A549 (cell line): ENCODE results near the gene BNC2. TPM values are rescaled to one million over a fixed set of nuclear protein-coding genes. Genes with fewer than 3 reads are reported as not detected.

Source experiments
- ATAC-seq, 2 experiments: fragments of 200-7000 bp in 1 of 2; fragments of >200 bp in 1 of 2; cut with Nextera tagmentation in 1 of 2; cut with Tn5 transposase in 1 of 2; 3 replicates each; pipeline versions ENCODE4 v1.8.0 to v1.9.1; 2018 to 2020; ENCODE audit warnings: mild to moderate bottlenecking in 1 of 2, moderate library complexity in 1 of 2
- CTCF ChIA-PET: fragments of 300-600 bp; sonication (Branson Sonifier 250); formaldehyde crosslinking; extraction: SDS; loops from one replicate; lab custom pipeline; 2021; ENCODE audit warnings: antibody characterized with exemption, inconsistent platforms; lab: Yijun Ruan, JAX
- POLR2A ChIA-PET: fragments of 350-600 bp; formaldehyde crosslinking; extraction: SDS; loops from one replicate; lab custom pipeline; 2021; ENCODE audit warnings: antibody characterized with exemption, inconsistent platforms; lab: Yijun Ruan, JAX
- DNase-seq, 2 experiments: peaks; one replicate each; pipeline versions ENCODE4 v3.0.0 to v3.0.0-alpha.2; 2011 to 2016; ENCODE audit warnings: low read depth in 1 of 2, low spot score in 1 of 2
- FAIRE-seq: peaks from 2 replicates; lab custom pipeline; 2011; peaks lifted over from hg19 to GRCh38; lab: Jason Lieb, UNC
- H3K27ac ChIP-seq, 2 experiments: fragments of >200 bp; sonication (Bioruptor Twin); formaldehyde crosslinking; 3 replicates each; pipeline ENCODE4 v1.5.1; 2016 to 2017
- H3K4me1 ChIP-seq: fragments of >200 bp; sonication (Bioruptor Twin); formaldehyde crosslinking; 3 replicates; pipeline ENCODE4 v1.6.1; 2016
- H3K4me2 ChIP-seq: fragments of >200 bp; sonication (Bioruptor Twin); formaldehyde crosslinking; 3 replicates; pipeline ENCODE4 v1.6.1; 2016
- H3K4me3 ChIP-seq: fragments of >200 bp; sonication (Bioruptor Twin); formaldehyde crosslinking; 3 replicates; pipeline ENCODE4 v1.5.1; 2016
- H3K9me3 ChIP-seq: fragments of >200 bp; sonication (Bioruptor Twin); formaldehyde crosslinking; 3 replicates; pipeline ENCODE4 v1.6.1; 2016
- BHLHE40 ChIP-seq: IDR thresholded peaks from 2 replicates; pipeline ENCODE4 v1.6.1; 2012; ENCODE audit warnings: low read depth, low read length, inconsistent platforms
- CBX2 ChIP-seq: fragments of 200-600 bp; sonication (generic); IDR thresholded peaks from 2 replicates; pipeline ENCODE4 v1.6.1; 2016; ENCODE audit warnings: low read depth, mild to moderate bottlenecking, borderline replicate concordance
- CBX8 ChIP-seq: fragments of 200-600 bp; sonication (generic); IDR thresholded peaks from 2 replicates; pipeline ENCODE4 v1.6.1; 2016
- EHF ChIP-seq: fragments of 250-450 bp; sonication (Bioruptor Pico); IDR thresholded peaks from 2 replicates; pipeline ENCODE4 v1.5.0; 2020; ENCODE audit warnings: mild to moderate bottlenecking
- EHMT2 ChIP-seq: fragments of 200-600 bp; sonication (generic); IDR thresholded peaks from 2 replicates; pipeline ENCODE4 v1.6.1; 2016; ENCODE audit warnings: antibody characterized with exemption, low read depth, mild to moderate bottlenecking, moderate library complexity
- EP300 ChIP-seq, 2 experiments: fragments of >200 bp; sonication (Bioruptor Twin); formaldehyde crosslinking; IDR thresholded peaks; 2 replicates in 1 of 2; 3 replicates in 1 of 2; pipeline ENCODE4 v1.6.1; 2016 to 2017
- FOSL2 ChIP-seq, 2 experiments: fragments of 450-650 bp in 1 of 2; fragments of >200 bp in 1 of 2; sonication (Bioruptor Twin) in 1 of 2; formaldehyde crosslinking; IDR thresholded peaks; 2 replicates each; pipeline versions ENCODE4 v1.5.0 to v1.6.1; 2016 to 2020; ENCODE audit warnings: mild to moderate bottlenecking in 1 of 2, moderate library complexity in 1 of 2
- GATA3 ChIP-seq: IDR thresholded peaks from 2 replicates; pipeline ENCODE4 v1.6.1; 2012; ENCODE audit warnings: borderline replicate concordance
- HOXA7 ChIP-seq: fragments of 250-450 bp; sonication (Bioruptor Pico); IDR thresholded peaks from 2 replicates; pipeline ENCODE4 v1.5.0; 2020; ENCODE audit warnings: mild to moderate bottlenecking, moderate library complexity
- JUN ChIP-seq, 2 experiments: fragments of >200 bp; sonication (Bioruptor Twin); formaldehyde crosslinking; IDR thresholded peaks; 2 replicates in 1 of 2; 3 replicates in 1 of 2; pipeline ENCODE4 v1.6.1; 2016 to 2017
- JUNB ChIP-seq: fragments of >200 bp; sonication (Bioruptor Twin); formaldehyde crosslinking; IDR thresholded peaks from 2 replicates; pipeline ENCODE4 v1.6.1; 2016
- MAFK ChIP-seq: fragments of 450-650 bp; IDR thresholded peaks from 2 replicates; pipeline ENCODE4 v1.6.1; 2014; ENCODE audit not compliant: partially characterized antibody
- MAZ ChIP-seq: fragments of 150-350 bp; IDR thresholded peaks from 2 replicates; pipeline ENCODE4 v1.6.1; 2014; ENCODE audit warnings: antibody characterized with exemption, low read depth, low read length, borderline replicate concordance
- NFE2L2 ChIP-seq: fragments of 150-350 bp; conservative IDR thresholded peaks from 2 replicates; pipeline ENCODE4 v1.6.1; 2014; ENCODE audit warnings: low read length
- NR3C1 ChIP-seq: fragments of >200 bp; sonication (Bioruptor Twin); formaldehyde crosslinking; IDR thresholded peaks from 3 replicates; pipeline ENCODE4 v1.6.1; 2017
- RAD21 ChIP-seq, 2 experiments: fragments of >200 bp in 1 of 2; sonication (Bioruptor Twin) in 1 of 2; formaldehyde crosslinking in 1 of 2; IDR thresholded peaks in 1 of 2; conservative IDR thresholded peaks in 1 of 2; 2 replicates in 1 of 2; 3 replicates in 1 of 2; pipeline ENCODE4 v1.6.1; 2012 to 2018; ENCODE audit warnings: inconsistent platforms in 1 of 2
- RARB ChIP-seq: fragments of 250-450 bp; sonication (Bioruptor Pico); IDR thresholded peaks from 2 replicates; pipeline ENCODE4 v1.8.0; 2021; ENCODE audit warnings: mild to moderate bottlenecking, moderate library complexity
- SMC3 ChIP-seq: fragments of >200 bp; sonication (Bioruptor Twin); formaldehyde crosslinking; IDR thresholded peaks from 3 replicates; pipeline ENCODE4 v1.6.1; 2018; ENCODE audit warnings: inconsistent platforms
- SREBF2 ChIP-seq: fragments of 450-650 bp; IDR thresholded peaks from 2 replicates; pipeline ENCODE4 v1.6.1; 2014; ENCODE audit warnings: mild to moderate bottlenecking, moderate library complexity
- TP53 ChIP-seq: fragments of 250-450 bp; sonication (Bioruptor Pico); IDR thresholded peaks from 2 replicates; pipeline ENCODE4 v1.5.0; 2021; ENCODE audit warnings: mild to moderate bottlenecking, moderate library complexity
- WGBS: methylation state at CpG from one replicate; pipeline ENCODE4 v1.1.6; 2017; ENCODE audit errors: missing lambda C conversion rate; 5-methylcytosine and 5-hydroxymethylcytosine counted together
- polyA plus RNA-seq, 4 experiments: library from polyadenylated mRNA; depleted of rRNA in 3 of 4; stranded (reverse); fragments of >200 nt; fragmentation: RNase III in 1 of 4; extraction: RNeasy Plus Mini Kit Qiagen cat#74134 plus additional on column Dnase treatment in 1 of 4; gene quantifications; 2 replicates in 3 of 4; 3 replicates in 1 of 4; pipeline ENCODE4 v1.2.3, GENCODE V29; 2011 to 2017
- TF ChIP-seq, protein P1 (sequence below): fragments of 250-450 bp; sonication (Bioruptor Pico); IDR thresholded peaks from 2 replicates; pipeline ENCODE4 v1.5.0; 2021; ENCODE audit warnings: mild to moderate bottlenecking, moderate library complexity, borderline replicate concordance
- TF ChIP-seq, protein P2 (sequence below): IDR thresholded peaks from 2 replicates; pipeline ENCODE4 v1.6.1; 2012
- TF ChIP-seq, protein P3 (sequence below): fragments of 200-600 bp; sonication (generic); IDR thresholded peaks from 2 replicates; pipeline ENCODE4 v1.6.1; 2016; ENCODE audit warnings: antibody characterized with exemption, mild to moderate bottlenecking, moderate library complexity
- TF ChIP-seq, protein P4 (sequence below): fragments of >200 bp; sonication (Bioruptor Twin); formaldehyde crosslinking; IDR thresholded peaks from 3 replicates; pipeline ENCODE4 v1.5.1; 2016

BNC2 gene
- polyA plus RNA-seq, 2 of the 4 experiments (the other 2 are of a cell fraction): 6.2 to 7.5 TPM

DNA sequence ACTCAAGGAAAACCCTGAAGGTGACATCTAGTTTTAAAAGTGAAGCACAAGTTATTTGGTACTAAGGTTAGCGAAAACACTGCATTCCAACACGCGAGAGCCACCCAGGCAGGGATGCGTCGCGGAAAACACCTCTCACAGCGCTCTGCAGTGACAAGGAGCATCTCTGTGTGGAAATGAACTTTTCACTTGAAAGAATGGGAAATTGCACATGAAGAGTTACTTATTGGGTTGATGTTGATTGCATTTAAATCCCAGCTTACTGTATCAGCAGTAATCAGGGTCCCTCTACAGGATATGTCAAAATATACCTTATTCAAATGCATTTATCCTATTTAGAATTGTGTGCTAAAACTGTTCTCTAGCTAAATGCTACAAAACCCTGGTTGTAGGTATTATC, 144.4 kb downstream of the BNC2 start:
- peak overlapping the region; percentile 52 for H3K4me3 ChIP-seq

DNA sequence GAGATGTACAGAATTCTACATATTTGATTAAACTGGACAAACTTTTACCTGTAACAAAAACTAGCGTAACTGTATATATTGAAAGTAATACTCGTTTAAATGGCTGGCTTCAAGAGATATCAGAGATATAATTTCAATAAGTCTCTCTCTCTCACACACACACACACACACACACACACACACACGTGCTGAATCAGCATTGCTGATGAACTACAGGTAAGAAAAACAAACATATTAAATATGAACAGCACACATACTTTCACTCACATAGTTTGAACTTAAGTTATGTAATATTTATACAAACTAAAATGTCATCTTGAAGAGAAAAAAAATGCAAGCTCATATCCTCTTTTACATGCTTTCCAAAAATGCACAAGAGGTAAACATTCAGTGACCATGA, 145.4 kb downstream of the BNC2 start:
- peak overlapping the region; percentile 82 to 90; a peak in 4 of 6 replicates for H3K27ac ChIP-seq
- no peak for ATAC-seq
- TF ChIP-seq RARB: no peak
- TF ChIP-seq MAFK: peak; percentile 73
- TF ChIP-seq JUNB: no peak
- H3K9me3 ChIP-seq: no peaks in the 10 kb centered on the region
- H3K4me1 ChIP-seq: peaks cover 60% of the 10 kb centered on the region
- DNase-seq: no peak
- FAIRE-seq: no peak
- WGBS: 42% methylated on average over 3 of the region's 3 CpGs
- no peak overlapping the region for H3K4me3 ChIP-seq
- ChIA-PET CTCF (interaction anchor here (0.7 to 1.6 kb wide), 6 partner anchors 9 to 460 kb away, joined by 3 to 5 read pairs (median 4); no protein-coding TSS in a partner anchor), POLR2A (interaction anchor here (2.0 kb wide), 1 partner anchor 20 kb away, joined by 13 read pairs; no protein-coding TSS in a partner anchor)
- H3K4me2 ChIP-seq: peak overlapping the region; percentile 95

More for the DNA sequence above, 144.4 kb downstream of the BNC2 start:
- TF ChIP-seq HOXA7 (CRISPR knock-in tag) (no peak), MAZ (no peak), NFE2L2 (no peak), JUN (IDR thresholded peaks at IDR 0.05) (no peak), SMC3 (peak; percentile 35; the same call in 1 of the 3 replicates), FOSL2 (IDR thresholded peaks at IDR 0.05) (no peak), FOSL2 (CRISPR knock-in tag; IDR thresholded peaks at IDR 0.05) (no peak), RAD21 (conservative IDR thresholded peaks at IDR 0.05 in 1 of 2, IDR thresholded peaks at IDR 0.05 in 1 of 2) (peak; percentile 51 to 57), CBX2 (no peak), EHF (CRISPR knock-in tag) (no peak), EP300 (IDR thresholded peaks at IDR 0.05) (no peak), CBX8 (no peak), BHLHE40 (no peak), GATA3 (no peak), NR3C1 (no peak), EHMT2 (no peak), SREBF2 (no peak), TP53 (no peak)
- TF ChIP-seq, protein P1, sequence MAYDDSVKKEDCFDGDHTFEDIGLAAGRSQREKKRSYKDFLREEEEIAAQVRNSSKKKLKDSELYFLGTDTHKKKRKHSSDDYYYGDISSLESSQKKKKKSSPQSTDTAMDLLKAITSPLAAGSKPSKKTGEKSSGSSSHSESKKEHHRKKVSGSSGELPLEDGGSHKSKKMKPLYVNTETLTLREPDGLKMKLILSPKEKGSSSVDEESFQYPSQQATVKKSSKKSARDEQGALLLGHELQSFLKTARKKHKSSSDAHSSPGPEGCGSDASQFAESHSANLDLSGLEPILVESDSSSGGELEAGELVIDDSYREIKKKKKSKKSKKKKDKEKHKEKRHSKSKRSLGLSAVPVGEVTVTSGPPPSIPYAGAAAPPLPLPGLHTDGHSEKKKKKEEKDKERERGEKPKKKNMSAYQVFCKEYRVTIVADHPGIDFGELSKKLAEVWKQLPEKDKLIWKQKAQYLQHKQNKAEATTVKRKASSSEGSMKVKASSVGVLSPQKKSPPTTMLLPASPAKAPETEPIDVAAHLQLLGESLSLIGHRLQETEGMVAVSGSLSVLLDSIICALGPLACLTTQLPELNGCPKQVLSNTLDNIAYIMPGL (CRISPR knock-in tag): no peak
- TF ChIP-seq, protein P2, sequence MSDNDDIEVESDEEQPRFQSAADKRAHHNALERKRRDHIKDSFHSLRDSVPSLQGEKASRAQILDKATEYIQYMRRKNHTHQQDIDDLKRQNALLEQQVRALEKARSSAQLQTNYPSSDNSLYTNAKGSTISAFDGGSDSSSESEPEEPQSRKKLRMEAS: no peak
- TF ChIP-seq, protein P3, sequence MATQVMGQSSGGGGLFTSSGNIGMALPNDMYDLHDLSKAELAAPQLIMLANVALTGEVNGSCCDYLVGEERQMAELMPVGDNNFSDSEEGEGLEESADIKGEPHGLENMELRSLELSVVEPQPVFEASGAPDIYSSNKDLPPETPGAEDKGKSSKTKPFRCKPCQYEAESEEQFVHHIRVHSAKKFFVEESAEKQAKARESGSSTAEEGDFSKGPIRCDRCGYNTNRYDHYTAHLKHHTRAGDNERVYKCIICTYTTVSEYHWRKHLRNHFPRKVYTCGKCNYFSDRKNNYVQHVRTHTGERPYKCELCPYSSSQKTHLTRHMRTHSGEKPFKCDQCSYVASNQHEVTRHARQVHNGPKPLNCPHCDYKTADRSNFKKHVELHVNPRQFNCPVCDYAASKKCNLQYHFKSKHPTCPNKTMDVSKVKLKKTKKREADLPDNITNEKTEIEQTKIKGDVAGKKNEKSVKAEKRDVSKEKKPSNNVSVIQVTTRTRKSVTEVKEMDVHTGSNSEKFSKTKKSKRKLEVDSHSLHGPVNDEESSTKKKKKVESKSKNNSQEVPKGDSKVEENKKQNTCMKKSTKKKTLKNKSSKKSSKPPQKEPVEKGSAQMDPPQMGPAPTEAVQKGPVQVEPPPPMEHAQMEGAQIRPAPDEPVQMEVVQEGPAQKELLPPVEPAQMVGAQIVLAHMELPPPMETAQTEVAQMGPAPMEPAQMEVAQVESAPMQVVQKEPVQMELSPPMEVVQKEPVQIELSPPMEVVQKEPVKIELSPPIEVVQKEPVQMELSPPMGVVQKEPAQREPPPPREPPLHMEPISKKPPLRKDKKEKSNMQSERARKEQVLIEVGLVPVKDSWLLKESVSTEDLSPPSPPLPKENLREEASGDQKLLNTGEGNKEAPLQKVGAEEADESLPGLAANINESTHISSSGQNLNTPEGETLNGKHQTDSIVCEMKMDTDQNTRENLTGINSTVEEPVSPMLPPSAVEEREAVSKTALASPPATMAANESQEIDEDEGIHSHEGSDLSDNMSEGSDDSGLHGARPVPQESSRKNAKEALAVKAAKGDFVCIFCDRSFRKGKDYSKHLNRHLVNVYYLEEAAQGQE: no peak
- TF ChIP-seq, protein P4, sequence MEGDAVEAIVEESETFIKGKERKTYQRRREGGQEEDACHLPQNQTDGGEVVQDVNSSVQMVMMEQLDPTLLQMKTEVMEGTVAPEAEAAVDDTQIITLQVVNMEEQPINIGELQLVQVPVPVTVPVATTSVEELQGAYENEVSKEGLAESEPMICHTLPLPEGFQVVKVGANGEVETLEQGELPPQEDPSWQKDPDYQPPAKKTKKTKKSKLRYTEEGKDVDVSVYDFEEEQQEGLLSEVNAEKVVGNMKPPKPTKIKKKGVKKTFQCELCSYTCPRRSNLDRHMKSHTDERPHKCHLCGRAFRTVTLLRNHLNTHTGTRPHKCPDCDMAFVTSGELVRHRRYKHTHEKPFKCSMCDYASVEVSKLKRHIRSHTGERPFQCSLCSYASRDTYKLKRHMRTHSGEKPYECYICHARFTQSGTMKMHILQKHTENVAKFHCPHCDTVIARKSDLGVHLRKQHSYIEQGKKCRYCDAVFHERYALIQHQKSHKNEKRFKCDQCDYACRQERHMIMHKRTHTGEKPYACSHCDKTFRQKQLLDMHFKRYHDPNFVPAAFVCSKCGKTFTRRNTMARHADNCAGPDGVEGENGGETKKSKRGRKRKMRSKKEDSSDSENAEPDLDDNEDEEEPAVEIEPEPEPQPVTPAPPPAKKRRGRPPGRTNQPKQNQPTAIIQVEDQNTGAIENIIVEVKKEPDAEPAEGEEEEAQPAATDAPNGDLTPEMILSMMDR: peak; percentile 42
- peaks cover 51% of the 10 kb centered on the region for H3K4me1 ChIP-seq
- WGBS: 26% methylated on average over 7 of the region's 7 CpGs
- DNase-seq (peak in 1 of 2 experiments; percentile 48), ATAC-seq (peak; percentile 21 to 22; a peak in 2 of 6 replicates), FAIRE-seq (peak; percentile 23)
- POLR2A ChIA-PET: interaction anchor here (0.6 to 2.0 kb wide), 6 partner anchors 21 to 313 kb away, joined by 3 to 13 read pairs (median 3); no protein-coding TSS in a partner anchor
- no peaks in the 10 kb centered on the region for H3K9me3 ChIP-seq
- peak overlapping the region; percentile 82 to 90 for H3K27ac ChIP-seq
- CTCF ChIA-PET: interaction anchor here (0.7 to 1.3 kb wide), 12 partner anchors 8 to 559 kb away, joined by 3 to 4 read pairs (median 3); no protein-coding TSS in a partner anchor
- peak overlapping the region; percentile 95 for H3K4me2 ChIP-seq
